ENCODE measurements around the gene TYK2.

The TYK2 gene

DNA sequence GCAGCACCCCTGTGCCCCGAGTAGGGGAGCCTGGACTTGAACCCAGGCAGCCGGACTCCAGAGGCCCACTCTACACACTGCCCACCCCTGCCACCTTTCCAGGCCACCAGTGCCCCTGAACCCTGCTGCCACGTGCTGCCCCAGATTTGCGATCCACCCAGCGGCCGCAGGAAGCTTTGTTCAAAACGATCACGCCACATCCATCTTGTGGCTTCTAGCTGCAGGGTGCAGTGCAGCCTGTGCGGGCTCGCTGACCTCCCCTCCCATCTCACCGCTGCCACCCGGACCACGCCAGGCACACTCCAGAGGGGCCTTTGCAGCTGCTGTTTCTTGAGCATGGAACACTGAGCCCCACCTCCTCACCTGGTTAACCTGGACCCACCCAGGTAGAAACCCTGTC, 50.8 kb downstream of the TYK2 start:
- DNase-seq (ENCODE audit: low spot score) = no peak
- in situ Hi-C loops (cut with MboI; ENCODE audit: low sequenced_read_pairs, unreplicated experiment) = no loop called here
- TF ChIP-seq, protein P1, sequence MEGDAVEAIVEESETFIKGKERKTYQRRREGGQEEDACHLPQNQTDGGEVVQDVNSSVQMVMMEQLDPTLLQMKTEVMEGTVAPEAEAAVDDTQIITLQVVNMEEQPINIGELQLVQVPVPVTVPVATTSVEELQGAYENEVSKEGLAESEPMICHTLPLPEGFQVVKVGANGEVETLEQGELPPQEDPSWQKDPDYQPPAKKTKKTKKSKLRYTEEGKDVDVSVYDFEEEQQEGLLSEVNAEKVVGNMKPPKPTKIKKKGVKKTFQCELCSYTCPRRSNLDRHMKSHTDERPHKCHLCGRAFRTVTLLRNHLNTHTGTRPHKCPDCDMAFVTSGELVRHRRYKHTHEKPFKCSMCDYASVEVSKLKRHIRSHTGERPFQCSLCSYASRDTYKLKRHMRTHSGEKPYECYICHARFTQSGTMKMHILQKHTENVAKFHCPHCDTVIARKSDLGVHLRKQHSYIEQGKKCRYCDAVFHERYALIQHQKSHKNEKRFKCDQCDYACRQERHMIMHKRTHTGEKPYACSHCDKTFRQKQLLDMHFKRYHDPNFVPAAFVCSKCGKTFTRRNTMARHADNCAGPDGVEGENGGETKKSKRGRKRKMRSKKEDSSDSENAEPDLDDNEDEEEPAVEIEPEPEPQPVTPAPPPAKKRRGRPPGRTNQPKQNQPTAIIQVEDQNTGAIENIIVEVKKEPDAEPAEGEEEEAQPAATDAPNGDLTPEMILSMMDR (IDR thresholded peaks at IDR 0.05; ENCODE audit: borderline replicate concordance, control extremely low read depth, extremely low read depth, insufficient read depth, missing control alignments) = no peak

- DNase-seq (ENCODE audit: low spot score) = no peak
- TF ChIP-seq, protein P1 (IDR thresholded peaks at IDR 0.05; ENCODE audit: borderline replicate concordance, control extremely low read depth, extremely low read depth, insufficient read depth, missing control alignments) = no peak
Observed at GRCh38 chr19:10328558-10329429, 51.6 kb downstream of the TYK2 start.

DNA sequence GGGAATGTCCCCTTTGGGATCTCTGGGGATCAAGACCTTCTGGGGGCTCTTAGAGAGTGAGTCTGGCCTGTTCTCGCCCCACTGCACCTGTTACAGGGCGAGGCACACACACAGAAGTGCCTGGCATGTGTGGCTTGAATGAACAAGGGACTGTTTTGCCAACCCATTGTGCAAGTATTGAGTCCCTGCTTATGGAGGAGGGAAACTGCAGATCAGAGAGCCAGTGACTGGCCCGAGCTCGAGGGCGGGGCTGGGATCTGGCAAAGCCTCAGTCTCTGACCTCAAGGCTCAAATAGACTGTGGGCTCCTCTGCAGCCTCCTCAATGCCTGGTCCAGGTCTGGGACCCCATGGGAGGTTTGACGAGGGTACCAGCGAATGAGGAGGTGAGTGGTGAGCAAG, 52.6 kb downstream of the TYK2 start:
- DNase-seq (ENCODE audit: low spot score) = no peak
- TF ChIP-seq, protein P1 (IDR thresholded peaks at IDR 0.05; ENCODE audit: borderline replicate concordance, control extremely low read depth, extremely low read depth, insufficient read depth, missing control alignments) = no peak
- in situ Hi-C loops (cut with MboI; ENCODE audit: low sequenced_read_pairs, unreplicated experiment) = no loop called here

More at GRCh38 chr19:10328558-10329429, 51.6 kb downstream of the TYK2 start:
- in situ Hi-C loops (cut with MboI; ENCODE audit: low sequenced_read_pairs, unreplicated experiment) = no loop called here

DNA sequence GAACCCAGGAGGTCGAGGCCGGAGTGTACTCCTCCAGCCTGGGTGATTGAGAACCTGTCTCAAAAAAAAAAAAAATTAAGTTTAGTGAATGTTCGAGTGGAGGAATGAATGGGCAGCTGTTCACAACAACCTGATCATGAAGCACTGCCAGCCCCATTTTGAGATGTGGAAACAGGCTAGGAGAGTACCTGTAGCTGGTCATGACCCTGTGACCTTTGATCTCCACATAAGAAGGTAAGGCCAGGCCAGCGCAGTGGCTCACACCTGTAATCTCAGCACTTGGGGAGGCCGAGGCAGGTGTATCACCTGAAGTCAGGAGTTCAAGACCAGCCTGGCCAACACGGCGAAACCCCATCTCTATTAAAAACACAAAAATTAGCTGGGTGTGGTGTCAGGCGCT, 54.6 kb downstream of the TYK2 start:
- TF ChIP-seq, protein P1 (IDR thresholded peaks at IDR 0.05; ENCODE audit: borderline replicate concordance, control extremely low read depth, extremely low read depth, insufficient read depth, missing control alignments) = no peak
- in situ Hi-C loops (cut with MboI; ENCODE audit: low sequenced_read_pairs, unreplicated experiment) = no loop called here
- no peak for DNase-seq (ENCODE audit: low spot score)

GRCh38 chr19:10321874-10322835, 58.2 kb downstream of the TYK2 start:
- in situ Hi-C loops (cut with MboI; ENCODE audit: low sequenced_read_pairs, unreplicated experiment) = no loop called here
- TF ChIP-seq, protein P1 (IDR thresholded peaks at IDR 0.05; ENCODE audit: borderline replicate concordance, control extremely low read depth, extremely low read depth, insufficient read depth, missing control alignments) = no peak
- no peak for DNase-seq (ENCODE audit: low spot score)

DNA sequence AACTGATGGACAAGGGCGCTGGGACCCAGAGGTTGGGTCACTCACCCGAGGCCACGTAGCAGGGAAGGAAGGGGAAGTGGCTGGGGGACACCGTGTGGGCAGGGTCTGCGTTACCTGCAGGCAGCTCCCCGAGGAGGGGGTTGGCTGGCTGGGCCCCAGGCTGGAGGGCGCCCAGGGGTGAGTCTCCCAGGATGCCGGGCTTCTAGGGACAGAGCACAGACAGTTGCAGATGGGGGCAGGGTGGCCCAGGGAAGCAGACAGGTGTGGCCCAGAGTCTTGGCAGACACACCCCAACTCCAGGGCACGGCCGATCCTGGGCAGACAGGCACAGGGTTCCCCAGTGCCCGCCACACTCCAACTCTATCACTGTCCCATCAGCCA, 59.0 kb downstream of the TYK2 start:
- DNase-seq (ENCODE audit: low spot score) = no peak
- in situ Hi-C loops (cut with MboI; ENCODE audit: low sequenced_read_pairs, unreplicated experiment) = no loop called here
- TF ChIP-seq, protein P1 (IDR thresholded peaks at IDR 0.05; ENCODE audit: borderline replicate concordance, control extremely low read depth, extremely low read depth, insufficient read depth, missing control alignments) = no peak

All from GM13976 (cell line).